A673 (cell line): ENCODE measurements around the gene HLCS.

Experiments used
- CTCF ChIP-seq: fragments of 300-800, 200-600 bp; sonication (generic); conservative IDR thresholded peaks from 2 replicates; pipeline ENCODE4 v1.5.1; 2017; ENCODE audit warnings: low read depth, mild to moderate bottlenecking, antibody characterized with exemption, low read length, moderate library complexity, mixed read lengths
- EZH2 ChIP-seq: fragments of 200-600 bp; sonication (generic); IDR thresholded peaks from 2 replicates; pipeline ENCODE4 v1.6.1; 2017; ENCODE audit warnings: borderline replicate concordance, low read depth, mild to moderate bottlenecking, mixed read lengths, antibody characterized with exemption, low read length; ENCODE audit not compliant: poor library complexity, severe bottlenecking

GRCh38 chr21:36989699-36990507 lies 23.4 kb upstream of the HLCS start:
- peak; percentile 66 for TF ChIP-seq CTCF
- TF ChIP-seq EZH2, result no peak
